ENCODE measurements around the gene ENOX2.
A peak's percentile ranks its signal among the peaks of the same experiment; 100 is the strongest.
"Not testable (repeated sequence)": the region's sequence is repeated elsewhere in the genome, so short reads cannot be mapped to it uniquely, and the experiment has no call there.

Gene ENOX2

DNA sequence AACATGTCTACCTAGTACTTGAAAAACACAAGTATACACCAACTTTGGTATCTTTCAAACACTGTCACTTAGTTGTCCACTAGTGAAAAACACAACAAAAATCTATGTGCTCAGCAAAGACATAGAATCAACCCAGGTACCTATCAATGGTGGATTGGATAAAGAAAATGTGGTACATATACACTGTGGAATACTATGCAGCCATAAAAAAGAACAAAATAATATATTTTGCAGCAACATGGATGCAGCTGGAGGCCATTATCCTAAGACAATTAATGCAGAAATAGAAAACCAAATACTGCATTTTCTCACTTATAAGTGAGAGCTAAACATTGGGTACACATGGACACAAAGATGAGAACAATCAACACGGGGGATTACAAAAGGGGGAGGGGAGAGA is 148.7 kb downstream of the ENOX2 start:
- no peak for DNase-seq (ENCODE audit: low spot score)

DNA sequence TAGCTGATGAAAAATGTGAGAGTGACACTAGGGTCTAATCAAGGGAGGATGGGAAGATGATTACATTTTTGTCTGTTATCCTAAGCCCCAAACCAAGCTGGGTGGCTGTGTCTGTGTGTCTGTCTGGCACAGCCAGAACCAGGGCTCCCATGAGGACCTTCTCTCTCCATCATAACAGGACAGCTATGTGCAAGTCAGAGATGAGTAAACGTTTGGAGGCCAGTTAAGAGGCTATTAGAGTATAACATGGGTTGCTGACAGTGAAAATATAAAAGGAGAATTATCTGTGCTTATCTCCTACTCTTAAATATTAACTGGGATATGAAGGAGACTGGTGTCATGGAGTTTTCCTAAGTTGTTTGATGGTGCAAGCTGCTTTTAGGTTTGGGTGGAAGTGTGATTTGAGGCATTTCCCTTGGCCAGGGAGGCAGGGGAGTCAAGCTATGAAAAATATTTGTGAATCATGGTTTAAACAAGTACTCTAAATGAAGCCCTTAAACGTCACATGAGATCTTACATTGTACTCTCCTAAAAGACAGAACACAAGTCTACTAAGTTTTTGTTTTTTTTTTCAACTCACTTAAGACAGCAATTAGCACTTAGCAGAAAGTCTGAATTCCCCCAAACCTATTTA is 156.2 kb downstream of the ENOX2 start:
- DNase-seq (ENCODE audit: low spot score) = no peak

DNA sequence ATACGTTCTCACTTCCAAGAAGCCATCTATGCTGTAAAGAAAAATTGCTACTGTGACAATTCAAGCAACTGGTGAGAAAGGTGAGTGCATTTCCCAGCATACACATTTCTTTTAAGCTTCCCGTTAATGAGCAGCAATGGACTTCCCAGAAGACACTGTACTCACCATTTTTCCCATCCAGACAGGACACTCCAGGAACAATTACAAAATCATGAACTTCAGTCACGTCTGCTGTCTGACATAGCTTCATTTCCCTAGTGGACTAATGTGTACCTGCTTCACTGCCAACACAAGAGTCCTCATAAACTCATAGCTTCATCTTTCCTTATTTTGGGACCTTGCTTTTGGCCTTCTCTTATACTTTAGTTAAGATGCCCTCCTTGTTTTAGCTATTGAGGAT is 156.9 kb downstream of the ENOX2 start:
- DNase-seq (ENCODE audit: low spot score) = no peak

DNA sequence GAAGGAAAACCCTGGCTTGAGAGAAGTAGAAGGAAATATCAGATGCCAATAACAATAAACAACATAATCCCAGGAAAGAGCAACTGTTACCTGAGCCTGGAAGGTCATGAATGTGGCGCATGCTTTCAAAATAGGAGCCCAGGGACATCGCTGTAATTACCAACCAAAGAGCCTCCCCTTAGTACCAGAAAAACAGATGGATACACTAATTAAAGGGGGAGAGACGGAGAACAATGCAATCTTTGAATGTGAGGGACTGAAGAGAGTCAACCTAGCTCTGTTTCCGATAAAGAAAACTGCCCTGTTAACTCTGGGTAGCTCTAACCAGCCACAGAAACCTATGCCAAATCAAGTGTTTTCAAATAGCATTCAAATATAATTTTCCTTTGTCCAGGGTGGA is 161.4 kb downstream of the ENOX2 start:
- no peak for DNase-seq (ENCODE audit: low spot score)

DNA sequence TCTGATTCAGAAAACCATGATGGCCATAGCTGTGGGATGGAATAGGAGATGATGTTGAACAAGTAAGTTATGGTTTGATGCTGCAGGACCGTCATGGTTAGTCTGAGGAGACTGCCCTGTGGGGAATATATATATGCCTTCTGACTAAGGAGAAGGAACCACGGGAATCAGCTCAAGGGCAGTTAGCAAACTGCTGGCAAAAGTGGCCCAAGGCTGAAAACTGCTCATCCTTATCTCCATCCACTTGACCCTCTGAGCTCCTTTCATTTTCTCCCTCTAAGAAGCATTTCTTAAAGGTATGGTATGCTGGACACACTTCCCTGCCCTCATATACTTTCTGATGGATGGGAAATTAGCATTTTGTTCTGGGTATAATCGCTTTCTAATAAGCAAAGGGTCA is 161.9 kb downstream of the ENOX2 start:
- DNase-seq (ENCODE audit: low spot score) = no peak

DNA sequence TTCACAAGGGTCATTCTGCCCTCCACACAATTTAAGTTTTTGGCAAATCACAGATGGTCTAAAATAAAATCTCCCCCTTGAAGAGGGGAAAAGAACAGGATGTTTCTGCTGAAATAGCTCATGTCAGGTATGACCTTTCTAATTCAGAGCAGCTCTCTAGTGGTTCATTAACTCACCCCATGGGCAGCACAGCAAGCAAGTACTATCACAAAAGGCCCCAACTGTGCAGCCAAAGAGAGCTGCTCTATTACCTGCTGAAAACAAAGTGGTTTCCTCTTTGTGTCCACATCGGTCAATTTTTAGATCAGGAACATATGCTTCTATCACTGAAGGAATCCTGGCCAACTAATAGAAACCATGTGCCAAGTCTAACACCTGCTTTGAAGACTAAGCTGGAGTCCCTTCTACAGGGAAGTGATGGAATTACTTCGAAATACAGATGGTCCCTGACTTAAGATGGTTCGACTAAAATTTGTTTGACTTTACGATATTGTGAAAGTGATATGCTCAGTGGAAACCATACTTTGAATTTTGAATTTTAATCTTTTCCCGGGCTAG is 164.3 kb downstream of the ENOX2 start:
- no peak for DNase-seq (ENCODE audit: low spot score)

DNA sequence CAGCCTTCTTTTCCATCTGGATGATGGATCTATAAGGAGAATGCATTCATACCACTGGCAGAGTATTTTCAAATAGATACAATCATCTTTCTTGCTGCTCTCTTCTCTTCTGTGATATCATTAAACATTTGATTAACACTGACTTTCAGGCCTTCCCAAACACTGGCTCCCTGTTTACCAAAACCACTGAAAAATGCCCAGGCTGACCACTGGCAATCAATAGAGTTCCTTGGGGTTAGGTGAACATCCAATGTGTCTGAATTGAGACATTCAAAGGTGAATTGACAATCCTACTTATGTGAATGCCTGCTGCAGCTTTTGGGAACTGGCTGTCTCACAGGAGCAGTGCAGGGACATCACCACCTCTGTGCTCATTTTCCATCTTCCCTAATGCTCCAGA is 168.3 kb downstream of the ENOX2 start:
- no peak for DNase-seq (ENCODE audit: low spot score)

DNA sequence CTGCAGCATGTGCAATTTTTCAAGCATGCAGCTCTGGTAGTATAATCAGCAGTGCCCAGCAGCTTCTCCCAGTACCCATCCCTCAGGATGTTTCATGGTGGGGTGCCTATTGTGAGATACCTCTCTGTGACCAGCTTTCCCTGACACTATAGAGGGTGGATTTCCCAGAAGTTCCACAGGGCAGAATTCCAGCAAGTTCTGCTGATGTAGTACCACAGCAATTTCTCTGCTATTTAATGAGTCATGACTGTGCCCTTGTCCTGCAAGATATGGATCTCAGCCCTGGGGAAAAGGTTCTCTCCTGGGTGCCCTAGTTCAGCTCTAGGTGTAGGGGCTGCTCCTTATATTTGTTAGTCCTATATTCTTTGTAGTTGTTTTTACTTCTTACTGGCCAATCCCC is 174.8 kb downstream of the ENOX2 start:
- DNase-seq (ENCODE audit: low spot score) = no peak

DNA sequence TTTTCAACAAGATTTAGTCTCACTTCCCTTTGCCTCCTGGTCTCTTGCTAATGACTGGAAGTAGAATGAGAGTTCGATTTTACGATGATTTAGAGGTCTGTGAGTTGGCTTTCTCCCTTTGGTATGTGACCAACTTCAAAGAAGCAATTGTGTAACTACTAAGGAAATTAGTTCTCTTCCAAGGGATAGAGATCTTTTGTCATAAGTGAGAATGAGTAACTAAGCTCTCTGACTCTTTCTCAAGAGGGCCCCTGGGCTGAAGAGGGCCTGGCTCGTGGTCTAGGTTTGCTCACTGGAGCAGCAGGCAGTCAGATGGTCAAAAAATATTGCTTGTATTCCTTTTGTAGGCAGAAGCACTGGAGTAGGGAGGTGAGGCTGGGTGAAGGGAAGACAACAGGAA is 176.3 kb downstream of the ENOX2 start:
- no peak for DNase-seq (ENCODE audit: low spot score)

DNA sequence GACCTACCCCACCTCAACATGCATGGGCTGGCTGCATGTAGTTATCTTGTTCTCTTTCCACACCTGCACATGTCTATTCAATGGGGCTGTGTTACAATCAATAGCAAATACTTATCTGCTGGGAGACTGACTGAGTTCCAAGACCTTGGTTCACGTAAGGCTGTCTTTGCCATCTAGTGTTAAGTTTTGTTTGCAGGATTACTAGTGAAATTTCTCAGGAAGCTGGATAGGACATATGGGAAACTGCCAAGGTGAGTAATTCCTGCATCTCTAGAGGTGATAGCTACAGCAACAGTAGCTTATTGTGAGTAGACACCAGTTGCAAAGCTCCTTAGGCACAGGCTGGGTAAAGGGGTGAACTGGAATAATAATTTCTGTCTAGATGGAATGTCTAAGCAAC is 177.5 kb downstream of the ENOX2 start:
- no peak for DNase-seq (ENCODE audit: low spot score)

DNA sequence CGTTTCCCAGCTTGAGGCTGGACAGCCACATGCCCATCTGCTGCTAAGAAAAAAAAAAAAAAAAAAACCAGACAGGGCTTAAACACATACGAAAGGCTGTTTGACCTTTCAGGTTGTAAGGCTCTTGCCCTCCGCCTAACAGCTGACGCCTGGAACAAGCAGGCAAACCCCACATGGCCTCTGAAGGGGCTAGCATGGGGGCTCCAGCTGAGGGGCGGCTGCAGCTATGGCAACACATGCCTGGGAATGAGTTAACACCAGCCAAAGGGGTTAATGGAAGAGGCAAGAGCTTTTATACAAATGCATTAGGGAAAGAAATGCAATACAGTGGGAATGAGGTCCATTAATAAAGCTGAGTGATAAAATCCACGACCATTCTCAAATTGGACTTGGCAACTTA is 183.6 kb downstream of the ENOX2 start:
- no peak for DNase-seq (ENCODE audit: low spot score)

DNA sequence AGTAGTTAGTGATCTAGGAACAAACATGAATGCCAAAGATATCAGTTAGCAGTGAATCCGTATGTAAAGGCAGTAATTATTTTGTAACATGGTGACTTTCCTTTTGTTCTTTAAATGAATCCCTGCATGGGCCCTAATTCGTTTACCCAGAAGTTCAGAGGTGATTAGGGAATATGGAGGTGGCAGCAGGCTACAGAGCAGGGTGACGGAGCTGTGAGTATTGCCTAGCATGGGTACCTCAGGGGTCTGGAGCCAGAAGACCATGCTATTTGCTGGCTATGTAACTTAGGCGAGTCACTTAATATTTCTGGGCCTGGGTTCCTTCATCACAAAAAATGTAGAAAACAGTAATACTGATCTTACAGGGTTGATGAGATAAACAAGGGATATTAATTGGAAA is 184.9 kb downstream of the ENOX2 start:
- DNase-seq (ENCODE audit: low spot score) = no peak

DNA sequence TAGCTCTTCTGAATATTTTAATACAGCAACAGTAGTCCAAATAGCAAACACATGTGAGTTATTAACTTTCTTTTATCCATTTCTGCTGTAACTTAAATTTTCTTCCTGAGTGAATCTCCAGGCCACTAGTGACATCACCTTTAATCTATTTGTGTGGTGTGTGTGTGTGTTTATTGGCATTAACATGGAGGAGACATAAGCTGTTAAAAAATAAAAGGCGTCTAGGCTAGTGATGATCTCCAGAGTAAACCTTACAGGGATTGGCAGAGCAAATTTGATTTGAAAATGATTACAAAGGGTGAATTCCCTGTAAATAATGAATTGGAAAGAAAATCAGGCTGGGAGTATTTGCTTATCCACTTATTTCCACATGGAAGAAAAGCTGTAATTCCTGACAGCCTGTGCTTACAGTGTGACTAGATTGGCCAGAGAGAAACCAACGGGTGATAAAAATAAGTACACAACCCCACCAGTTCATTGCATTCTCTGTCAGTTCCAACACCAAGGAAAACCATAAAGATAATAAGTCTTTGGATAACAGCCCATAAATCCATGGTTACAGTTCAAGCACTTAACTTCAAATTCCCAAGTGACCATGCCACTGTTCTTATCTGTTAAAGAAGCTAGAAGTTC is 186.1 kb downstream of the ENOX2 start:
- DNase-seq (ENCODE audit: low spot score) = no peak

DNA sequence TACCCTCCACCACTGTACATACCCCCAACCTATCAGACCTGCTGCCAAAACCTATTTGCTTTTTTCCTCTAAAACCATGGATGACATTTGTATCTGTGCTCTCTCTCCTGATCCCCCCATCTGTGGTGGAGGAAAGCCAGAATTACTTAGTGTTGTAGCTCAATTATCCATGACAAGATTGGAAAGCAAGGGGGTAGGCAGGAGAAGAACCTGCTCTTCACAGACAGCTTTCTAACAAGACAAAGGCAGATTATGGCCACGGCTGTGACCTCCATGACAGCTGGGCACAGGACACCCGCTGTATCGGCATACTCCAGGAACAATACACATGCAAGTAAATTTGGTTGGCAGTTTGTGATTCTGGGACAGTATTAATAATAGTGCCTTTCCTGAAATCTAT is 186.7 kb downstream of the ENOX2 start:
- DNase-seq (ENCODE audit: low spot score) = no peak

DNA sequence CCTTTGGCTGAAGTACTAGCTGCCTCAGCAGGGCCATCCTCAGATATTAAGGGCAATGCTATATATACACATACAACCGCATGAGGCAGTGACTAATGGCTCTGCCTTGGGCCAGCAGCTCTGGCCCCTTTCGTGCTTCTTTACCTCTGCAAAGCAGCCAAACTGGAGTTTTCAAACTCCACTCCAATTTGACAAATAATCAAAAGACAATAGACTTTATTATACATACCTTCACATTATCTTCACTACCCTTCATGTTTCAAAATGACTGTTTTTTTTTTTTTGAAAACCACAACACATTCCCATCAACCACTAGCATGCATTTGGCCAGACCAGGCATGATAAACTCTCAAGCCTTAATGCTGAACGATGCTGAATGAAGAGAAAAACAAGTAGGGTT is 187.7 kb downstream of the ENOX2 start:
- DNase-seq (ENCODE audit: low spot score) = peak; percentile 12

DNA sequence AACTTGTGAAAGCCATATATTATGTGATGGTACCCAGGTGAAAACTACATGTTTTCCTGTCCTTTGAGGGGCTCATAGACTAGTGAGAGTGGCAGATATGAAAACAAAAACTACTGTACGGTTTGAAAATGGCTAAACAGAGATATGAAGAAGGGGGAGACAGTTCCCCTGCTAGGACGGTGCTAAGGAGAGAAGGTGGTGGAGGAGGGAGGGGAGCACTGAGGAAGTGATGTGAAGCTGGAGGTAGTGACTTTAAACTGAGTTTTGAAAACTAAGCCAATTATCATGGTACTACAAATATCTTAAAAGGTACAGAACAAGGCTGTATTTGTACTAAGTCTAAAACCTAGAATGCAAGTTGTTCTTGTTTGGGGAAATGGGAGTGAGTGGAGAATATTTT is 188.3 kb downstream of the ENOX2 start:
- no peak for DNase-seq (ENCODE audit: low spot score)

DNA sequence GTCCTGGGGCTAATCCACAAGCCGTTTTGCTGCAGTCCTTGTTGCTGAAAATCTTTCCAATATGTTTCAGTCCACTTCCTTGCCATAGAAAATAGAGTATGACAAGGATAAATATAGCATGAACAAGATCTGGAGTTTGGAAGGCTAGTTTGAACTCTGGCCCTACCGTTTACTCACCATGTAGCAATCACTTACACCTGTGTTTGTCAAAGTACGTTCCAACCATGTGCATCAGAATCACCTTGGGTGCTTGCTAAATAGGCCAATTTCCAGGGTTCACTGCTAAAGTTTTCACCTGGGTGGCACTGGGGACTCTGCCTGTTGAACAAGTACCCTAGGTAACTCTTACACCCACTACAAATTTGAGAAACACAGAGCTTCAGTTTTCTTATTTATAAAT is 188.9 kb downstream of the ENOX2 start:
- DNase-seq (ENCODE audit: low spot score) = no peak

DNA sequence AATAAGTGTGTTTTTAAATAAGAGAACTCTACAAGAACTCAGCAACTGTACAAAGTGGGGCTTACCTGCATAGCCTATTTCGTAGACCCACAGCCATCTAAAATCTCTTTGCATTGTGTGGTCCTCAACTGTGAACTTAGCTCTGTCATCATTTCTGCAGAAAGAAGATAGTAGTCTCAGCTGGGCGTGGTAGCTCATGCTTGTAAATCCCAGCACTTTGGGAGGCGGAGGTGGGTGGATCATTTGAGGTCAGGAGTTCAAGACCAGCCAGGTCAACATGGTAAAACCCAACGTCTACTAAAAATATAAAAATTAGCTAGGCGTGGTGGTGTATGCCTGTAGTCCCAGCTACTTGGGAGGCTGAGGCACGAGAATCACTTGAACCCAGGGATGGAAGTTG is 193.8 kb downstream of the ENOX2 start:
- not testable (repeated sequence) for DNase-seq (ENCODE audit: low spot score)

DNA sequence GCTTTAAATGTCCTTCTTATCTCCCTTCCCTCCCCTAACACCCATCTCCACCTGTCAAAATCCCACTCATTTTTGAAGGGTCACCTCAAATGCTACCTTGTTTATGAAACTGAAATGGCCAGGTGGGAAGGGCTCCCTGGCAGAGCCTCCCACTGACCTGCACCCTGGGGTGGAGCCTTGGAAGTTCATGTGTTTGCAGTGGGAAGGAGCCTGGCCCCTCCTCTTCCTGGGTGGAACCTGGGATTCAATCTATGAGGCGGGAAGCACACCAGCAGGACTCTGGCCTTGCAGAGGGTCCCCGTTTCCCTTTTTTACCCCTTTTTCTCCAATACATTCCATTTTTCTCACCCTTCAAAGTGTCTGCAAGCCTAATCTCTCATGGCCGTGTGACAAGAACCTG is 197.4 kb downstream of the ENOX2 start:
- no peak for DNase-seq (ENCODE audit: low spot score)

DNA sequence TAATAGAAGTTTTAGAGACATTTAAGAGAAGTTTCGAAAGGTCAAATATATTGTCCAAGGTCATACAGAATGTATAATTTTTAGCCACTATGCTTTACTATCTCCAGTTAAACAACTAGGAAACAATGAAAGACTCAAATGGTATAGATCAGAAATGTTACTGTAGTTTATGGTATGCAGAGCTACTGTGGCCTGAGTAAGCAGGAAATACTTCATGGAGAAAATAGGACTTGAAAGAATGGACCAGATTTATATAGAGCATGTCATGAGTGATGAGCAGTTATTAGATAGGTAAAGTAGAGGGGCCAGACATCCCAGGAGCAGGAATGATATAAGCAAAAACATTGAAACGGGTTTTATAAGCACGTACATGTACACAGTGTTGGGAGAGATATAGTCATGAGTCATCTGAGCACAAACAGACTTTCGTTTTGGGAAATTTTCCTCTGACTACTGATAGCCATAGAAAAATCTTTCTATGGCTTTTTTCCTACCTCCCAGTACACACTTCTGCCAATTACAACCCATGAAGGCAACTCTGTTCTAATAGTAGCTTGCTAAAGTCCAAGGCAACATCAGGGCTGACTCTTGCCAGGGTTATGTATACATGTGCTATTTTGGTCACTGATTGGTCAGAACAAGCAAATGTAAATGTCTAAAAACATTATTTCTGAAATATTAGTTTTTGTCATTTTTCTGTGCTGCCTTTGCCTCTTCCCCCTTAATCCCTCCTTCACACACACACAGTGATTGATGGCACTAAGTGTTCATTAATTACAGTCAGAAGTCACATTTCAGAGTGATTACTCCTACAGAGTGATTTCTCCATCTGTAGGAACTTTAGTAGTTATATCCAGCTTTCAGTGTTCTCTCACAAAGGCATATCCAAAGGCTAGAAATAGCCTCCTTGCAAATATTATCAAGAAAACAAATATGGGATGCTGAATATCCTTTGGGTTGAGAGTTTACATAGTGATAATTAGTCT is 198.7 kb downstream of the ENOX2 start:
- no peak for DNase-seq (ENCODE audit: low spot score)

DNA sequence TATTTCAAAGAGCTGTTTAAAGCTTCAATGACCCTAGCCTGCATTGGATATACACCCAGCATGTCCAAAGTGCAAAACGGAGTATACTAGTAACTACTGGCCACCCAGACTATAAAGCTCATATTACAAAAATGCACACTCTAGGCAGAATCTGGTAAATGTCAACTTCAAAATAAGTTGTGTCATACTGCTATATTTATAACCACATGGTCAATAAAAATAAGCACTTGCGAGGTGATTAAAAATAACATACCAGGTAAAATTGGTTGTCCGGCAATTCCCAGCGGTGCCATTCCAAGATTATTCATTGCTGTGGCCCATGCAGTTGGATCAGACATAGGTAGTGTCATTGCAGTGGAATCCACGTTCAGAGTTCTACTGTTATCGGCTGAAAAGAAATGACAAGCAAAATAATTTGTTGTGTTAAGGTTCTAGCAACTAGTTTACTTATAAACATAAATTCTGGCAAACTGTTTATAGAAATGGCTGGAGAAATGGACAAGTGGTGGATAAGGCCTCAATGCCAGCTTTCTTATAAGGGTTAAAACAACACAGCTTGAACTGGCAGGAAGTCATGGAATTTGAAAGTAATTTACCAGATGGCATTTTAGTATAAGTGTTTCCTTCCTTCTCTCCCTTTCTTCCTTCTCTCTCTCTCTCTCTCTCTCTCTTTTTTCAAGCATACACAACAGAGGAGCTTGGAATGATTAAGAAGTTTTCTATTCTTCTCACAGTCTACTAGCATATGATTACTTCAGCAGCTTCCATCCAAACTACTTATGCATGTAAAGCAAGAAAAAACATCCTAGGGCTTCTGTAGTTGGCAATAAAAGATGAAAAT is 199.9 kb downstream of the ENOX2 start:
- no peak for DNase-seq (ENCODE audit: low spot score)

DNA sequence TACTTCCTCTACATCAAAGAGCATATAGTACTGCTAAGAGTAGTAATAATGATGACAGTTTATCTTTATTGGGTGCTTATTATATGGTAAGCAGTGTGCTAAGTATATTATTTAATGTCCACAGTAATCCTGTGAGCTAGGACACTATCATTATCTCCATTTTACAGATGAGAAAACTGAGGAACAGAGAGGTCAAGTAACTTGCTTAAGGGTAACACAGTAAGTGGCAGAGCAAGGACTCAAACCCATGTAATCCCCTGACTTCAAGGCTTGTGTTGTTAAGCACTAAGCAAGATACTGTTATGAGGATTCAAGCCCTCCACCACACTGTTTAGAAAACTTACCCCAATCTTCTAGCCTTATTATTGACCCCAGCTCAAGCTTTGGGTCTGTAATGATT is 202.4 kb downstream of the ENOX2 start:
- no peak for DNase-seq (ENCODE audit: low spot score)
